ENCODE measurements around the gene PIP4K2A.

- TF ChIP-seq CTCF (conservative IDR thresholded peaks at IDR 0.05; ENCODE audit: low read depth, low read length) (no peak), EZH2phosphoT487 (IDR thresholded peaks at IDR 0.05; ENCODE audit: borderline replicate concordance, low read length) (no peak), EZH2 (IDR thresholded peaks at IDR 0.05; ENCODE audit: low read length, unreplicated experiment) (no peak)
These were observed 39.4 kb upstream of the PIP4K2A start for GRCh38 chr10:22753786-22754185.

All from PC-3 (cell line).